ENCODE results near the gene DEPDC1B.

GRCh38 chr5:60744682-60745081 is 44.7 kb upstream of the DEPDC1B start:
- no peak for TF ChIP-seq EZH2 (IDR thresholded peaks at IDR 0.05; ENCODE audit: borderline replicate concordance, low read depth, low read length, poor library complexity, severe bottlenecking)
- TF ChIP-seq CTCF (conservative IDR thresholded peaks at IDR 0.05; ENCODE audit: low read depth, low read length), result no peak
